ENCODE measurements around the gene C2CD2.

DNA sequence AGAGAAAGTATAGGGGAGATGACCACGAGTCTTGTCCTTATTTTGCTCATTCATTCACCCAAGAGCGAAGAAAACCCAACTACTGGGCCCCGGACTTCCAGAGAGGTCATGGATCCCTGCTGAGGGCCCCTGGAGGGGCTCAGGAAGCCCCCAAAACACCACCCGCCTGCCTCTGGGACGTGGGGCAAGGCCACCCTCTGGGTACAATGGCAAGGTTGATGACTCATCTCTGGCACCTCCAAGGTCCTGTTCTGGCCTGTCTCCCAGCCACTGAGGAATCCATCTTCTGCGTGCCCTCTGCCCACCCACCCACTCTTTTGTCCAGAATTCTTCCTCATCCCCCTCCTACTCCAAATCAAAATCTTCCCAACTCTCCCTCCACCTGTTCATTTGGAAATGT, 53.4 kb downstream of the C2CD2 start:
- TF ChIP-seq, protein P1, sequence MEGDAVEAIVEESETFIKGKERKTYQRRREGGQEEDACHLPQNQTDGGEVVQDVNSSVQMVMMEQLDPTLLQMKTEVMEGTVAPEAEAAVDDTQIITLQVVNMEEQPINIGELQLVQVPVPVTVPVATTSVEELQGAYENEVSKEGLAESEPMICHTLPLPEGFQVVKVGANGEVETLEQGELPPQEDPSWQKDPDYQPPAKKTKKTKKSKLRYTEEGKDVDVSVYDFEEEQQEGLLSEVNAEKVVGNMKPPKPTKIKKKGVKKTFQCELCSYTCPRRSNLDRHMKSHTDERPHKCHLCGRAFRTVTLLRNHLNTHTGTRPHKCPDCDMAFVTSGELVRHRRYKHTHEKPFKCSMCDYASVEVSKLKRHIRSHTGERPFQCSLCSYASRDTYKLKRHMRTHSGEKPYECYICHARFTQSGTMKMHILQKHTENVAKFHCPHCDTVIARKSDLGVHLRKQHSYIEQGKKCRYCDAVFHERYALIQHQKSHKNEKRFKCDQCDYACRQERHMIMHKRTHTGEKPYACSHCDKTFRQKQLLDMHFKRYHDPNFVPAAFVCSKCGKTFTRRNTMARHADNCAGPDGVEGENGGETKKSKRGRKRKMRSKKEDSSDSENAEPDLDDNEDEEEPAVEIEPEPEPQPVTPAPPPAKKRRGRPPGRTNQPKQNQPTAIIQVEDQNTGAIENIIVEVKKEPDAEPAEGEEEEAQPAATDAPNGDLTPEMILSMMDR (conservative IDR thresholded peaks at IDR 0.05; ENCODE audit: low read depth, low read length), result no peak
- no peak for TF ChIP-seq EZH2 (IDR thresholded peaks at IDR 0.05; ENCODE audit: borderline replicate concordance, low read depth, low read length, poor library complexity, severe bottlenecking)
